Neutrophil (primary cell): Measurements from ENCODE around the gene LAD1.

Source experiments
- H3K27ac ChIP-seq: fragments of 200-600 bp; sonication (generic); 2 replicates; pipeline ENCODE4 v1.5.1; 2016; ENCODE audit warnings: mild to moderate bottlenecking, moderate library complexity
- H3K27me3 ChIP-seq: fragments of 200-600 bp; sonication (generic); 2 replicates; pipeline ENCODE4 v1.6.0; 2016; ENCODE audit warnings: mild to moderate bottlenecking
- H3K36me3 ChIP-seq: fragments of 200-600 bp; sonication (generic); 2 replicates; pipeline ENCODE4 v1.5.1; 2017
- H3K4me1 ChIP-seq, 2 experiments: fragments of 200-600 bp in 1 of 2; sonication (generic) in 1 of 2; 1 replicate in 1 of 2; 2 replicates in 1 of 2; pipeline versions ENCODE4 v1.5.1 to v1.6.1; 2013 to 2016; ENCODE audit warnings: low read depth in 1 of 2, low read length in 1 of 2, mild to moderate bottlenecking in 1 of 2, moderate library complexity in 1 of 2; ENCODE audit not compliant: control insufficient read depth in 1 of 2, insufficient read depth in 1 of 2
- H3K4me3 ChIP-seq, 2 experiments: fragments of 200-600 bp in 1 of 2; sonication (generic) in 1 of 2; 1 replicate in 1 of 2; 2 replicates in 1 of 2; pipeline ENCODE4 v1.5.1; 2013 to 2016; ENCODE audit warnings: low read depth in 1 of 2, low read length in 1 of 2, mild to moderate bottlenecking in 1 of 2, moderate library complexity in 1 of 2
- H3K9me3 ChIP-seq: fragments of 200-600 bp; sonication (generic); 2 replicates; pipeline ENCODE4 v1.5.1; 2016
- TF ChIP-seq, protein P1 (sequence below): fragments of 200-600 bp; sonication (generic); IDR thresholded peaks from 2 replicates; pipeline ENCODE4 v1.5.1; 2016; ENCODE audit warnings: antibody characterized with exemption

The LAD1 gene

DNA sequence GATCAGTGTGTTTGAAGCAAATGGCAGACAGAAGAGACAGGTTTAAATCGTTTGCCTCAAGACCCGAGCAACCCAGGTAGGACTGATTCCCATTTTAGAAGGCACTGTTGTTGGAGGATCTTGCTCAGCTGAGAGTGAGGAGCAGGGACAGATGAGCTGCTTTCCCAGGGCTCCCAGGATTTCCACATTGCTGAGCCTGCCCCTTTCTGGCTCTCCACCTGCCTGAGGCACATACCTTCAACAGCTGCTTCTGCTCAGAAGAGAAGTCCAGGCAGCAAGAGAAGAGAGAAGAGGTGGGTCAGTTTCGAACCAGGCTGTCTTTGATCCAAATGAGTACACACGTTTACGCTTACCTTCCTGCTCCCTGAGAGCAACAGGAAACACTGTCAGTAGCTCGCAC, 27.3 kb downstream of the LAD1 start:
- Histone ChIP-seq H3K9me3 (no peaks in the 10 kb centered on the region), H3K27ac (no peak overlapping the region), H3K4me1 (no peaks in the 10 kb centered on the region), H3K27me3 (peaks cover 71% of the 10 kb centered on the region), H3K4me3 (no peak overlapping the region), H3K36me3 (no peaks in the 10 kb centered on the region)
- TF ChIP-seq, protein P1, sequence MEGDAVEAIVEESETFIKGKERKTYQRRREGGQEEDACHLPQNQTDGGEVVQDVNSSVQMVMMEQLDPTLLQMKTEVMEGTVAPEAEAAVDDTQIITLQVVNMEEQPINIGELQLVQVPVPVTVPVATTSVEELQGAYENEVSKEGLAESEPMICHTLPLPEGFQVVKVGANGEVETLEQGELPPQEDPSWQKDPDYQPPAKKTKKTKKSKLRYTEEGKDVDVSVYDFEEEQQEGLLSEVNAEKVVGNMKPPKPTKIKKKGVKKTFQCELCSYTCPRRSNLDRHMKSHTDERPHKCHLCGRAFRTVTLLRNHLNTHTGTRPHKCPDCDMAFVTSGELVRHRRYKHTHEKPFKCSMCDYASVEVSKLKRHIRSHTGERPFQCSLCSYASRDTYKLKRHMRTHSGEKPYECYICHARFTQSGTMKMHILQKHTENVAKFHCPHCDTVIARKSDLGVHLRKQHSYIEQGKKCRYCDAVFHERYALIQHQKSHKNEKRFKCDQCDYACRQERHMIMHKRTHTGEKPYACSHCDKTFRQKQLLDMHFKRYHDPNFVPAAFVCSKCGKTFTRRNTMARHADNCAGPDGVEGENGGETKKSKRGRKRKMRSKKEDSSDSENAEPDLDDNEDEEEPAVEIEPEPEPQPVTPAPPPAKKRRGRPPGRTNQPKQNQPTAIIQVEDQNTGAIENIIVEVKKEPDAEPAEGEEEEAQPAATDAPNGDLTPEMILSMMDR: no peak

DNA sequence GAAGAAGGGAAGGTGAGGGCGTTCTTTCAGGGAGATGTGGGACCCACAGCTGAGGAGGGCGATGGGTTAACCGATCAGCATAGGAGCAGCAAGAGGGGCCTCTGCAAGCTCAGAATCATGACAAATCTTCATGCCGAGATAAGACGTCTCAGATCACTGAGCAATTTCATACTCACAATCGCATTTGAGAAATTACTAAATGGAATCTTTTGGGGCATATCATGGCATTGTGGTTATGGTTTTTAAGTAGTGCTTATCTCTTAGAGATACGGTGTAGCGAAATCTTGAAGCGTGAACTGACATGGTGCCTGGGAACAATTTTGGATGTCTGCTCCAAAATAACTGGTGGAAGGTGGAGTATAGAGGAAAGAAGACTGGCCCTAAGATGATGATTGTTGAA, 27.8 kb downstream of the LAD1 start:
- Histone ChIP-seq H3K27me3 (peaks cover 66% of the 10 kb centered on the region), H3K4me3 (no peak overlapping the region), H3K27ac (no peak overlapping the region), H3K36me3 (no peaks in the 10 kb centered on the region), H3K9me3 (no peaks in the 10 kb centered on the region), H3K4me1 (no peaks in the 10 kb centered on the region)
- TF ChIP-seq, protein P1: no peak

GRCh38 chr1:201370500-201370899, 28.6 kb downstream of the LAD1 start:
- Histone ChIP-seq H3K27me3 (peaks cover 58% of the 10 kb centered on the region), H3K4me3 (no peak overlapping the region), H3K27ac (no peak overlapping the region), H3K36me3 (no peaks in the 10 kb centered on the region), H3K4me1 (no peaks in the 10 kb centered on the region), H3K9me3 (no peaks in the 10 kb centered on the region)
- TF ChIP-seq, protein P1: no peak

- Histone ChIP-seq H3K9me3 (no peaks in the 10 kb centered on the region), H3K36me3 (no peaks in the 10 kb centered on the region), H3K4me3 (no peak overlapping the region), H3K27ac (no peak overlapping the region), H3K4me1 (no peaks in the 10 kb centered on the region), H3K27me3 (peaks cover 45% of the 10 kb centered on the region)
- TF ChIP-seq, protein P1: no peak
Measured at GRCh38 chr1:201369209-201369608, 29.9 kb downstream of the LAD1 start.

- TF ChIP-seq, protein P1: no peak
- H3K4me3 ChIP-seq: no peak overlapping the region
- no peaks in the 10 kb centered on the region for H3K4me1 ChIP-seq
- H3K27me3 ChIP-seq: peaks cover 34% of the 10 kb centered on the region
- no peaks in the 10 kb centered on the region for H3K36me3 ChIP-seq
- no peaks in the 10 kb centered on the region for H3K9me3 ChIP-seq
- no peak overlapping the region for H3K27ac ChIP-seq
Measured at GRCh38 chr1:201366696-201367095, 32.4 kb downstream of the LAD1 start.

- no peaks in the 10 kb centered on the region for H3K4me1 ChIP-seq
- TF ChIP-seq, protein P1: no peak
- no peak overlapping the region for H3K4me3 ChIP-seq
- no peaks in the 10 kb centered on the region for H3K36me3 ChIP-seq
- H3K27ac ChIP-seq: no peak overlapping the region
- no peaks in the 10 kb centered on the region for H3K9me3 ChIP-seq
- H3K27me3 ChIP-seq: peaks cover 25% of the 10 kb centered on the region
Measured at GRCh38 chr1:201365251-201365650, 33.9 kb downstream of the LAD1 start.
